ENCODE data around the gene ABCC12. TPM values are rescaled to one million over a fixed set of nuclear protein-coding genes. Genes with fewer than 3 reads are reported as not detected.

The ABCC12 gene
- total RNA-seq, 1 donor from 2014 or later = 0.06 TPM

GRCh38 chr16:48125888-48126287, 29.9 kb downstream of the ABCC12 start:
- Histone ChIP-seq H3K79me2 (ENCODE audit: low read depth) (no peaks in the 10 kb centered on the region), H4K20me1 (ENCODE audit: low read depth) (no peaks in the 10 kb centered on the region), H3K4me2 (no peak overlapping the region), H3K36me3 (no peaks in the 10 kb centered on the region), H3K4me3 (no peak overlapping the region), H3K27ac (no peak overlapping the region), H3K4me1 (no peaks in the 10 kb centered on the region), H3K9me3 (ENCODE audit: low read depth) (no peaks in the 10 kb centered on the region), H3F3A (ENCODE audit: low read depth) (no peaks in the 10 kb centered on the region), H3K27me3 (no peaks in the 10 kb centered on the region), H2AFZ (replicated peaks) (no peak overlapping the region), H3K9ac (no peak overlapping the region)
- TF ChIP-seq CTCF (IDR thresholded peaks at IDR 0.05) (no peak), EZH2phosphoT487 (IDR thresholded peaks at IDR 0.05) (no peak), EZH2 (IDR thresholded peaks at IDR 0.05) (no peak)
- H3K9me3 Mint-ChIP-seq = no peaks in the 10 kb centered on the region
- H3K36me3 Mint-ChIP-seq = no peaks in the 10 kb centered on the region
- H3K27me3 Mint-ChIP-seq (ENCODE audit: insufficient read depth, low read depth) = peaks cover 8% of the 10 kb centered on the region
- H3K4me1 Mint-ChIP-seq = peaks cover 27% of the 10 kb centered on the region
- H3K27ac Mint-ChIP-seq = no peak overlapping the region
- DNase-seq (ENCODE audit: low spot score) = no peak
- H3K4me3 Mint-ChIP-seq = no peak overlapping the region

GRCh38 chr16:48124266-48124665, 31.5 kb downstream of the ABCC12 start:
- no peak overlapping the region for H3K4me3 Mint-ChIP-seq

GRCh38 chr16:48123104-48123788, 32.5 kb downstream of the ABCC12 start:
- Histone ChIP-seq H3K9ac (no peak overlapping the region), H3K27ac (no peak overlapping the region), H3K79me2 (ENCODE audit: low read depth) (no peaks in the 10 kb centered on the region), H2AFZ (replicated peaks) (no peak overlapping the region), H3K27me3 (no peaks in the 10 kb centered on the region), H3K9me3 (ENCODE audit: low read depth) (no peaks in the 10 kb centered on the region), H3K36me3 (no peaks in the 10 kb centered on the region), H3F3A (ENCODE audit: low read depth) (no peaks in the 10 kb centered on the region), H3K4me2 (no peak overlapping the region), H4K20me1 (ENCODE audit: low read depth) (no peaks in the 10 kb centered on the region), H3K4me1 (no peaks in the 10 kb centered on the region), H3K4me3 (no peak overlapping the region)
- DNase-seq (ENCODE audit: low spot score) = no peak
- no peaks in the 10 kb centered on the region for H3K9me3 Mint-ChIP-seq
- H3K27me3 Mint-ChIP-seq (ENCODE audit: insufficient read depth, low read depth) = peaks cover 2% of the 10 kb centered on the region
- peak overlapping the region; percentile 60 for H3K27ac Mint-ChIP-seq
- no peaks in the 10 kb centered on the region for H3K36me3 Mint-ChIP-seq
- H3K4me1 Mint-ChIP-seq = peaks cover 23% of the 10 kb centered on the region
- H3K4me3 Mint-ChIP-seq = no peak overlapping the region
- TF ChIP-seq EZH2 (IDR thresholded peaks at IDR 0.05) (no peak), EZH2phosphoT487 (IDR thresholded peaks at IDR 0.05) (no peak), CTCF (IDR thresholded peaks at IDR 0.05) (no peak)

More at GRCh38 chr16:48124266-48124665, 31.5 kb downstream of the ABCC12 start:
- H3K4me1 ChIP-seq = no peaks in the 10 kb centered on the region
- Mint-ChIP-seq H3K27me3 (ENCODE audit: insufficient read depth, low read depth) (peaks cover 4% of the 10 kb centered on the region), H3K36me3 (no peaks in the 10 kb centered on the region), H3K27ac (no peak overlapping the region), H3K9me3 (no peaks in the 10 kb centered on the region), H3K4me1 (peaks cover 23% of the 10 kb centered on the region)
- no peak overlapping the region for H2AFZ ChIP-seq (replicated peaks)
- no peaks in the 10 kb centered on the region for H3K27me3 ChIP-seq
- H3K79me2 ChIP-seq (ENCODE audit: low read depth) = no peaks in the 10 kb centered on the region
- H3K27ac ChIP-seq = no peak overlapping the region
- no peak overlapping the region for H3K9ac ChIP-seq
- H3K4me2 ChIP-seq = no peak overlapping the region
- TF ChIP-seq EZH2phosphoT487 (IDR thresholded peaks at IDR 0.05) (no peak), EZH2 (IDR thresholded peaks at IDR 0.05) (no peak), CTCF (IDR thresholded peaks at IDR 0.05) (no peak)
- no peaks in the 10 kb centered on the region for H3F3A ChIP-seq (ENCODE audit: low read depth)
- H3K36me3 ChIP-seq = no peaks in the 10 kb centered on the region
- H3K9me3 ChIP-seq (ENCODE audit: low read depth) = no peaks in the 10 kb centered on the region
- DNase-seq (ENCODE audit: low spot score) = no peak
- H4K20me1 ChIP-seq (ENCODE audit: low read depth) = no peaks in the 10 kb centered on the region
- H3K4me3 ChIP-seq = no peak overlapping the region
